HG03439 (cell line): ENCODE data around the gene TMEM208.

Experiments used
- ATAC-seq: cut with Tn5 transposase; IDR thresholded peaks from one replicate; pipeline ENCODE4 v1.9.1; 2021; ENCODE audit warnings: mild to moderate bottlenecking, moderate library complexity; ENCODE audit not compliant: unreplicated experiment

The TMEM208 gene

DNA sequence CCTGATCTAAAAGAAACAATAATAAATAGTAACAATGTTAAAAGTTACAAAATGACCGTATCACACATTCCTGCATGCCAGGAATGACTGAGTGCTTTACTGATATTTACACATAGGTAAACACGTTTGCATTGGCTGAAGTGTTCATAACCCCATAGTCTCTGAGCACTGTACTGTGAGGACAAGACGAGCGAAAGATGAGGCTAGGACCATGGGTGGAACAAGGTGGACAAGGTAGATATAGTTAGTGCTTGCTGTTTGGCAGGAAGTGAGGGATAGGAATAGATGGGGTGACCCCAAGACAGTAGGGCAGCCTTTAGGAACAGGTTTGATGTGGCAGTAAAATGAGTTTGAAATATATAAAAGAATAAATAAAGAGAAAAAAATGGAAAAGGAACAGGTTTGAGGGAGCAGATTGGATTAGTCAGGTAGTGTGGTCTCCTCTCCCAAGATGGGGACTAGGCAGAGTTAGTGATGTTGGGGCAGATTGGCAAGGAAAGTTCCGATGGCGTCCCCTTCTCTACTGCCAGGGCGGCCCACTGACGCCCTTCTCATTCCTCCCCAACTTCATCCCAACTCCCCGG is 35.4 kb upstream of the TMEM208 start:
- peak; percentile 5 for ATAC-seq

DNA sequence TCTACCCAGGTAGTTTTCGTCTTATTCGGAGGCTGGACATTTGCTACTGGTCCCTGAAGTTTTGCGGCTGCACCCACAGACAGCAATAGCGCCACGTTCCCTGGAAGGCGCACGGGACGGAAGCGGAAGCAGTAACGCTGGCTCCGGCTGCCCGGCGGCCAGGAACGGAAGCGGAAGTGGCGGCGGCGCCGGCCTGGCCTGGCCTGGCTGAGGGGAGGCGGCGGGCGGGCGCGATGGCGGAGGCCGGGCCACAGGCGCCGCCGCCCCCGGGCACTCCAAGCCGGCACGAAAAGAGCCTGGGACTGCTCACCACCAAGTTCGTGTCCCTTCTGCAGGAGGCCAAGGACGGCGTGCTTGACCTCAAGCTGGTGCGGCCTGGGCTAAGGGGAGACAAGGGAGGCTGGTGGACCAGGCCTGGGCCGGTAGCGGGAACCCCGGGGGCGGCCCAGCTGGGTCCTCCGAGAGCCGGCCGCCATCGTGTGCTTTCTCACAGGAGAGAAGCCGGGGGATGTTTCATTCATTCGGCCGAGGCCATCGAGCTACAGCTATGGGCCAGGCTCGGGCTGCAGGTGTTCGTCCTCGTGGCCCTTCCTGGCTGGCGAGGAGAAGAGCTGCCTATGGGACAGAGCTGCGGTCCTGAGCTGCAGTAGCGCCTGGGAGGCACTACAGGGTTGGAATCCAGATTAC is 34.8 kb upstream of the TMEM208 start, which contains the start of gene E2F4:
Gene E2F4 (plus strand): TSS at position 161 of the 687 bp plus-strand sequence. CDS start 73 bp downstream, at position 234.
- peak; percentile 82 for ATAC-seq

- peak; percentile 6 for ATAC-seq
Measured at GRCh38 chr16:67192781-67193361, 34.1 kb upstream of the TMEM208 start.

DNA sequence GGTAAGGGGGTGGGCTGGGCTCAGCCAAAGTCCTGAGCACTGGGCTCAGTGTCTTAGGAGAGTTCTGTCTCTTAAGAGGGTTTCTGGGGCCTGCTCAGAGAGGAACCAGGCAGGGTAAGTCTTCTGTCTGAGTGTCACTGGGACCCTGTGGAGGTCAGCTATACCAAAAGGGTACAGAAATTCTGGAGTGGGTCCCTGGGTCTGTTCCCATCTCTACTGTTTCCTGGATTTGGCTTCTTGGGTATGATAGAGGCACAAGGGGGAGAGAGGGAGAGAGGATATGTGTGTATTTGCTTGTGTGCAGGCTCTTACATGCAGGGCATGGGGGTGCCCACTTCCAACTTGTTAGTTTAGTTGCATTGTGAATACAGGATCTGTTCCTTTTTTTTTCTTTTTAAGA is 33.4 kb upstream of the TMEM208 start:
- no peak for ATAC-seq

DNA sequence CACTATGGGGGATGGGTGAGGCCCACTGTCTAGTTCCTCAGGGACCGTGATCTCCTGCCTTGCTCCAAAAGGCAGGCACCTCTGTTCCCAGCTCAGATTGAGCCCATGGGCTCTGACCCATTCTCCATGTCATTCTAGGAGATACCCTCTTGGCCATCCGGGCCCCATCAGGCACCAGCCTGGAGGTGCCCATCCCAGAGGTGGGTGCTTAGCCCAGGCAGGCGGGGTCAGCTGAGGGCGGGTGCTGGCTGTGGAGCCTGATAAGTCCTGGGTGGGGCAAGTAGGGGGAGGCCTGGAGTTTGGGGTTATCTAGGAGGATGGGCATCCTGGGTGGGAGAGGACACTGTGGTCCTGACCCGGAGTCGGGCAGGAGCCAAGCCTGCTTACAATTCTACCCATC is 32.7 kb upstream of the TMEM208 start:
- no peak for ATAC-seq

GRCh38 chr16:67195676-67196075 is 31.3 kb upstream of the TMEM208 start:
- no peak for ATAC-seq

- ATAC-seq: no peak
Measured at GRCh38 chr16:67196881-67197280, 30.0 kb upstream of the TMEM208 start.

DNA sequence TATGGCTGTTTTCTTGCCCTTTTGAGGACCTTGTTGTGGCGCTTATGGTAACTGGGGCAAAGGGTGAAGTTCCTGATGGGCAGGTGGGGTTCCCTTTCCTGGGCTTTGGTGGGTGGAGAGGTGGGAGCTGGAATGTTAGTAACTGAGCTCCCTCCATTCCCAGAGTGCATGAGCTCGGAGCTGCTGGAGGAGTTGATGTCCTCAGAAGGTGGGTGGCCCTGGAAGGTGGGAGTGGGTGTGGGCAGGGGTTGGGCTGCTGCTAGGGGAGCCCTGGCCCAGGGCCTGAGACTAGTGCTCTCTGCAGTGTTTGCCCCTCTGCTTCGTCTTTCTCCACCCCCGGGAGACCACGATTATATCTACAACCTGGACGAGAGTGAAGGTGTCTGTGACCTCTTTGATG is 29.2 kb upstream of the TMEM208 start:
- no peak for ATAC-seq

DNA sequence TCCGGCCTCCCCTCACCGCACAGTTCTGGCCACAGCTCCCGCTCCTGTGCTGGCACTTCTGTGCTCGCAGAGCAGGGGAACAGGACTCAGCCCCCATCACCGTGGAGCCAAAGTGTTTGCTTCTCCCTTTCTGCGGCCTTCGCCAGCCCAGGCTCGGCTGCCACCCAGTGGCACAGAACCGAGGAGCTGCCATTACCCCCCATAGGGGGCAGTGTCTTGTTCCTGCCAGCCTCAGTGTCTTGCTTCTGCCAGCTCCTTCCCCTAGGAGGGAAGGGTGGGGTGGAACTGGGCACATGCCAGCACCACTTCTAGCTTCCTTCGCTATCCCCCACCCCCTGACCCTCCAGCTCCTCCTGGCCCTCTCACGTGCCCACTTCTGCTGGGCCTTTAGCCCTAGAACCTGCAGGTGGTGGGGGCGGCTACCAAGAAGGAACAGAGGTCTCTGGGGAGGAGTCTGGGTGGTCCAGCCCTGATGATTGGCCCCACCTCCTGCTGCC is 28.6 kb upstream of the TMEM208 start:
- no peak for ATAC-seq

GRCh38 chr16:67199011-67199807 is 27.7 kb upstream of the TMEM208 start, which contains the start of gene ELMO3:
Gene ELMO3 (plus strand): TSS chr16:67199131. CDS start chr16:67199327, 196 bp downstream.
- ATAC-seq: no peak

DNA sequence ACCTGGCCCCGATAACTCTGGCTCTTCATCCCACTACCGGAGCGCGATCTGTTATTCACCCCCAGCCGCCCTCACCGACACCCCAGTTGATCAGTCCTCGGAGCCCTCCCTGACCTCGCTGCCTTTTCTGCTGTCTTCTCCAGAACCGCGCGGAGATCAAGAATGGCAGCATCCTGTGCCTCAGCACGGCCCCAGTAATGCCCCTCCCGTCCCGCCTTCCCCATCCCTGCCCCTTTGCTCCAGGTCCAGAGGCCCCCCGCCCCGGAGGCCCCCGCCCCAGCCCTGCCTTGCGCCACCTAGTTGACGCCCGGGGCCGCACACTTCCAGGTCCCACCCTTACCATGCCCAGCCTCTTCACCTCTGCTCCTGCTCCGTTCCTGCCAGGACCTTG is 27.1 kb upstream of the TMEM208 start:
- ATAC-seq: no peak

GRCh38 chr16:67200491-67200890 is 26.4 kb upstream of the TMEM208 start:
- no peak for ATAC-seq

- ATAC-seq: no peak
Measured at GRCh38 chr16:67201411-67202345, 25.3 kb upstream of the TMEM208 start.

- no peak for ATAC-seq
Measured at GRCh38 chr16:67202426-67202825, 24.5 kb upstream of the TMEM208 start.

- ATAC-seq: no peak
Measured at GRCh38 chr16:67202956-67203493, 23.9 kb upstream of the TMEM208 start.

- ATAC-seq: no peak
Measured at GRCh38 chr16:67204076-67204475, 22.9 kb upstream of the TMEM208 start.

DNA sequence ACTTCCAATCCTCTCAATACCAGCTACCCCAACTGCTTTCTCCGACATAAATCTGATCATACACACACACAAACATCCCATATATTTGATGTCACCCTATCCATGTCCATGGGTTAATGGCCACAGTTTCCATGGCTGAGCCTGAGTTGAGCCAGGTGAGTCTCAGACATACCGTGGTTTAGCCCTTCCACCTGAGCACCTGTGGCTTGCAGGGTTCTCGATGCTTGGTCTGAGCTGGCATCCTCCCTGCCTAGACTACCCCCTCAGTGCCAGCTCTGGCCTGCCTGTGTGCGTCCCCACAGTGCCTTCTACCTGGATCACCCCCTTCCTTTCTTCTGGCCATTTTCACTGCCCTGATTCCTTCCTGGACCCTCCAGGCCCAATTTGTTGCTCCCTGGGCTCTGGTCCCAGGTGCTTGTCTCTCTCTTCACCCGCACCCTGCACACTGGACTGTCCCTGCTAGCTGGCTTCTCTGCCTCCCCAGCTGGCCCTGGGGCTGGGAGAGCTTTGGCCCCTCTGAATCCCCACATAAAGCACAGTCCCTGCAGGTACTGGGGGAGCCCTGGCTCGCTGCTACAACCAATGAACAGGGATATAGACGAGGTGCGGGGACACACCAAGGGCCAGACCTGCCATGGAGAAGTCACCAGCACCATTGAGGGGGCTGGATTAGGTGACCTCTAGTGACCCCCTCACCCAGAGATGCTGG is 20.6 kb upstream of the TMEM208 start:
- ATAC-seq: no peak

DNA sequence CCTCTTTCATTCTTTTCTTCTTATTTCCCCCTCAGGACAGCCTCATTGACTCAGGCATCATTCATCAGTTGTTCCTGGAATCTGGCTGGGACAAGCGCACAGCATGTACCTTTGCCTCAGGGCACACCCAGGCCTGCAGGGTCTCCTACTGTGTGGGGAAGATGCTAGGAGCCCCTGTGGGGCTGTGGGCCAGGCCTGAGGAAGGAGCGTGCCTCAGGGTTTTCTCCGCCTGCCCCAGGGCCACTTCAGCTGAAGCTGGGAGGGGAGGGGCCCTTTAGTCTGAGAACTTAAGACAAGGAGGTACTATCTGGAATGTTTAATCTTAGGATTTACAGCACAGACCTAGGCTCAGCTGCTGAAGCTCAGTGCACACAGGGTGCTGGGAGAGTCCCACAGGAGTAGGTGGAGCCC is 20.1 kb upstream of the TMEM208 start:
- no peak for ATAC-seq
